GM12875 (cell line): ENCODE results near the gene RUNX2.

Experiments
- H3K4me3 ChIP-seq: one replicate; pipeline ENCODE4 v1.5.1; 2011; ENCODE audit warnings: low read depth, low read length, control low read depth
- CTCF ChIP-seq: IDR thresholded peaks from 2 replicates; pipeline ENCODE4 v1.5.1; 2011; ENCODE audit warnings: low read depth, mild to moderate bottlenecking, control low read depth, inconsistent platforms, low read length, moderate library complexity, borderline replicate concordance; ENCODE audit not compliant: insufficient read depth

RUNX2 gene

DNA sequence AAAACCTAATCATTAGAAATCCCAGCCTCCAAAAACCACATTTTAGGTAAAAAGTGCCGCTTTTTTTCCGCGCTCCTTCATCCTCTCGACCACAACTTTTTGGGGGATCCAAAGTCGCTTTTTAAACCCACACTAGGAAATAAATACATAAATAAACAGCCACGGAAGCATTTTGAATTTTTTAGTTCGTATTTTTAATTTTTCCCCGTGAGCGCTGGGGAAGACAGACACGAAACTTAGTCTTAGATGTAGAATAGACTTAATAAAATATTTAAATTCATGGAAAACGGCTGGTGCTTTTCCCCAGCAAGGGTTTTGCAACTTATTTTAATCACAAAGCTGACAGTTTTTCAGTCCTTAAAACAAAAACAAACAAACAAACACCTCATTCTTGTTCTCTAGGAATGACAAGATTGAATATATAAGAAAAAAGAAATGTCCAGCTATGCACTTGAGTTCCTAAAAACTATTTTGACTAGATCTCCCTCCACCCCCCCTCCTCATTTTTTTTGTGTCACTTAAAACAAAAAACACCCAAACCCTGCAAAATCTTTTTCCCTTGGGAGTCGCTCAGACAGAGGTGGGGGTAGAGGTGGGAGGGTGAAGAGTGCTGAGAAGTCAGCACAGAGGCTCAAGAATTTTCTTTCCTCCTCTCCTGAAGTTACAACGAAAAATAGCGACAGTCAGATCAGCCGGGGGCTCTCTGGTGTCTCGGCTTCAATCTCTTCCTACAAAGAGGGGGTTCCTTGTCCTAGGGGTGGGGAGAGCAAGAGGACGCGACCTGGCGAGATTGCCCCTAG lies 93.0 kb downstream of the RUNX2 start:
- TF ChIP-seq CTCF: no peak
- H3K4me3 ChIP-seq: peak overlapping the region; percentile 14

DNA sequence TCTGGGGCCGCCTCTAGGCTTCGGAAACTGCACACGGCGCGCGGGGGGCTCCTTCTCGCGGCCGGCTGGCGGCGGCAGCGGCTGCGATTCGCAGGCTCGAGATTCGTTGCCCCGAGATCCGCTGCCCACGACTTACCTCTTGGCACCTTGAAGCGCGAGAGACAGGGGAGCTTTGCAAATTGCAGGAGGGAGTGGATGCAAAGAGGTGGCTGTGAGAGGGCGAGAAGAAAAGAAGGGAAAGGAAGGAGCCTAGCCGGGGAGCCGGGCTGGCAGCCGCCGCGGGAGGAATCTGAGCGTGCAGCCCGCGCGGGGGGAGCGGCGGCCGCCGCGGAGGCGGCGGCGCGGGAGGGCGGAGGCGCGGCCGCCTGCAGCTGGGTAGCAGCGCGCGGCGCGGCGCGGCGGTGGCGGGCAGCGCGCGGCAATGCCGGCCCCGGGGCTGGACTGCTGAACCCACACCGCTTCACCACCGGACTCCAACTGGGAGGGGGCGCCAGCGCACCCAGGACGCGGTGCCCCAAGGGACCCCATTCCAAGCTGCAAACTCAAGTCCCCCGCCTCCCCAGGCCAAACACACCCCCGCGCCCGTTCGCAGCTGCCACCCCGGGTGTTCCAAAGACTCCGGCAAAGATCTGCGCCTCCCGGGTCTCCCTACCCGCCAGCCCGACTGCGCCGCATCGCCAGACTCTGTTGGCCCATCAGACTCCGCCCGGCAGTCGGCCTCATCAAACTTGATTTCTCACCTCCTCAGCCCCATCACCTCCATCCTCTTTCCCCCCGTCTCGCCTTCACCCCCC lies 93.8 kb downstream of the RUNX2 start:
- TF ChIP-seq CTCF: no peak
- peak overlapping the region; percentile 33 for H3K4me3 ChIP-seq

DNA sequence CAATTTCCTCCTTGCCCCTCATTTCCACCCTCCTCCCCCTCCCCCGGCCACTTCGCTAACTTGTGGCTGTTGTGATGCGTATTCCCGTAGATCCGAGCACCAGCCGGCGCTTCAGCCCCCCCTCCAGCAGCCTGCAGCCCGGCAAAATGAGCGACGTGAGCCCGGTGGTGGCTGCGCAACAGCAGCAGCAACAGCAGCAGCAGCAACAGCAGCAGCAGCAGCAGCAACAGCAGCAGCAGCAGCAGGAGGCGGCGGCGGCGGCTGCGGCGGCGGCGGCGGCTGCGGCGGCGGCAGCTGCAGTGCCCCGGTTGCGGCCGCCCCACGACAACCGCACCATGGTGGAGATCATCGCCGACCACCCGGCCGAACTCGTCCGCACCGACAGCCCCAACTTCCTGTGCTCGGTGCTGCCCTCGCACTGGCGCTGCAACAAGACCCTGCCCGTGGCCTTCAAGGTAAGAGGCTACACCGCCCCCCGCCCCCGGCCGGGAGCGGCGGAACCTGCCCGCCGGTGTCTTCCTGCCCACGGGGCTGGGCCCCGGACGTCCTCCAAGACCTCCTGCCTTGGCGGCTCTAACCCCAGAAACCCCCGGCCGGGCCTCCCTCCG lies 94.5 kb downstream of the RUNX2 start:
- no peak for TF ChIP-seq CTCF
- H3K4me3 ChIP-seq: peak overlapping the region; percentile 42

GRCh38 chr6:45423111-45423823 lies 95.1 kb downstream of the RUNX2 start:
- H3K4me3 ChIP-seq: peak overlapping the region; percentile 42
- no peak for TF ChIP-seq CTCF

DNA sequence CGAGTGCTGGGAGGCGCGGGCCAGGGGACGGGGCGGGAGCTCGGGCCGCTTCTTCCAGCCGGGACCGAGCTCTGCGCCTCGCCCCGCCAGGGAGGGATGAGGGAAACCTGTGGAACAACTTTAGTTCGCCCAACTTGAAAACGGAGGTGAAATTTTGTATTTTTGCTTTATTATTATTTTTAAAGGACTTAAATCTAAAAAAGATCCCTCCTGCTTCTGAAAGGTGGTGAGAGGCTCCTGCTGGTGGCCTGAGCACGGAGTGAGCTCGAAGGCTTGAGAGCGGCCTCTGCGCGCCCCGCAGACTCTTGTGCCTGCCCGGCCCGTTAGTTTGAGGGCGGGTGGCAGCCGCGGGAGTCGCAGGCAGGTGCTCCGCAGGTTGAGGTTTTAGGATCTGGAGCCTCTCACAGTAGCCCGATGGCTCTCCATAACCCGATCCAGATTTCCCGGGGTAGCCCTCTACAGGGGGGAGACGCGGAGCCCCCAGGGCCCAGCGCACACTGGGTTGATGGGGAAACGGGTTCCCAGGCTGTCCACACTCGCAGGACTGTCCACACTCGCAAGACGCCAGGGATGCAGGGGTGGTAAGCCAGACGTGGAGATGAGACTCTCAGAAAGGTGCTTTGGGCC lies 95.8 kb downstream of the RUNX2 start:
- no peak overlapping the region for H3K4me3 ChIP-seq
- no peak for TF ChIP-seq CTCF

GRCh38 chr6:45424451-45424861 lies 96.3 kb downstream of the RUNX2 start:
- TF ChIP-seq CTCF: no peak
- H3K4me3 ChIP-seq: no peak overlapping the region
